Activated CD4-positive, CD25-positive, alpha-beta regulatory T cell treated with anti-CD3 and anti-CD28 coated beads, Interleukin-2, amount 50 U/mL, for 72 hours (primary cell): ENCODE results near the gene DDAH1.
"Not testable (repeated sequence)": the region's sequence is repeated elsewhere in the genome, so short reads cannot be mapped to it uniquely, and the experiment has no call there.

Experiments used
- DNase-seq: peaks from one replicate; pipeline ENCODE4 v3.0.0; 2021

Gene DDAH1

DNA sequence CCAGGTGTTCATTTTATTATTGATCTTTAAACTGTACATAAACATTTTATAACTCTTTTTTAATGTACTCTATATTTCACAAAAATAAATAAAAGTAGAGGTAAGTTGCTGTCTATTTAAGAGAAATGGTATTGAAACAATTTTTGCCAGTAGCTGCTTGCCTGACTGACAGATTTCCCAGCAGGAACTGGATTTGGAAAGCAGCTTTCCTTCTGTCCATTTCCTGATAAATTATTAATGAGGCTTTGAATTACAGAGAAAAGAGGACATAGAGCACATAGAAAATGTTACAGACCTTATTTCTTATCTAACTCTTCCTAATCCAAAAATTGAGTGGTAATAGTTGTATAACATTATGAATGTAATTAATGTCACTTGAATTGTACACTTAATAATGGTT lies 108.8 kb downstream of the DDAH1 start:
- DNase-seq = no peak

DNA sequence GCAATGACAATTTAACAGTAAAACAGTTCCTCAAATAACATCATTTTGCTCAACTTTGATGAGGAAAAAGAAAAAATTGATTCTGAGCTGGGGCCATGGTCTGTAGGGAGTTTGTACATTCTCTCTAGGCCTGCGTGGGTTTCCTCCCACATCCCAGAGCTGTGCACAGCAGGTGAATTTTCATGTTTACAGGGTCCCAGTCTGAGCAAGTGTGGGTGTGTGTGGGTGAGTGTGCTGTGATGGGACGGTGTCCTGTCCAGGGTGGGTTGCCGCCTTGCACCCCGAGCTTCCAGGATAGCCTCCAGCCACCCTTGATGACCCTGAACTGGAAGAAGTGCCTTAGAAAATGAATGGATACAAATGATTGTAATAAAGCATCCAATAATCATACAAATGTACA lies 112.9 kb downstream of the DDAH1 start:
- DNase-seq = no peak

- no peak for DNase-seq
Measured at GRCh38 chr1:85351202-85351828, 113.6 kb downstream of the DDAH1 start.

GRCh38 chr1:85349224-85349623 lies 115.7 kb downstream of the DDAH1 start:
- DNase-seq = no peak

DNA sequence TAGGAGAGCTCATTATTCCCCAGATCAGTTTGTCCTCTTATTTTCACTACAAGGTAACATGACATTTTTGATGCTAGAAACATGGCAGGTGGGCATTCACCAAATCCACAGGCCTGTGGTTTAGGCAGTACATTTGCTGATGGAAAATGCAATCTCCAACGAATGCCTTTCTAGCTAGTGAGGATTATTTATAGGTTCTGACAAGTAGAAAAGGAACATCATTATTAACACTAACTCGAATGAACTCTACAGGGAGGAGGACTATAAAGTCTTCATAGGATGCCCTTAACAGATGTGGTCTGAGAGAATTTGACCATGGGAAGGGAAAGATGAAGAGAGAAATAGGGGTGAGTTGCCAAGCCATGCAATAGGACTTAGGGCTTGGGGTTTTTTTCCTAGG lies 117.1 kb downstream of the DDAH1 start:
- no peak for DNase-seq

DNA sequence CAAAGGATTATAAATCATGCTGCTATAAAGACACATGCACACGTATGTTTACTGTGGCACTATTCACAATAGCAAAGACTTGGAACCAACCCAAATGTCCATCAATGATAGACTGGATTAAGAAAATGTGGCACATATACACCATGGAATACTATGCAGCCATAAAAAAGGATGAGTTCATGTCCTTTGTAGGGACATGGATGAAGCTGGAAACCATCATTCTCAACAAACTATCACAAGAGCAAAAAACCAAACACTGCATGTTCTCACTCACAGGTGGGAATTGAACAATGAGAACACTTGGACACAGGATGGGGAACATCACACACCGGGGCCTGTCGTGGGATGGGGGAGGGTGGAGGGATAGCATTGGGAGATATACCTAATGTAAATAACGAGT lies 117.7 kb downstream of the DDAH1 start:
- not testable (repeated sequence) for DNase-seq

GRCh38 chr1:85344256-85344694 lies 120.7 kb downstream of the DDAH1 start:
- DNase-seq = no peak

DNA sequence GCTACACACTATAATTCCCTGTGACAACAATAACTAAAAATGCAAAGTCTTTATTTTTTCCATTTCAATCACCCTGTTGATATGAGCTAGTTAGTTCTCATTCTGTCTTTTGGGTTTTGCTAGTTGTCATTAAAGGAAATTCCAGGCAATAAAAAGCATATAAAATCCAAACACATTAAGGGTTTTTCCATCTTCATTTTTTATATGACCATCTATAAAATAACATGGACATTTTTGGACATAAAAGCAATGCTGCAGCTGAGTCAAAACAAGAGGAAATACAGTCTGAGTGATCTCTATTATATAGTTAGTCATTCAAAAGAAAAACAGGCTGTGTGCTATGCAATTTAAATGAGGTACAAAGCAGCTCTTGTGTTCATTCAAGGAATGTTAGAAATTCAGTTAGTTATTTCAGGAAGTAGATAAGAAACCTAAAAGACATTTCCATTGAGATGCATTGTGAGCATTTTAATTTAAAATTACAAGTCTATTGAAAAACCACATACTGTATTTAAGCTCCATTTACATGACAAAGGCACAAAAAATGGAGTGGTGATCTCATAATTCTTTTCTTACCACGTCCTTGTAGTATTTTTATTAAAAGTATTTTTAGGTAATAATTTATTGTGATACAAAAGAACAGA lies 121.2 kb downstream of the DDAH1 start:
- DNase-seq = no peak

GRCh38 chr1:85343213-85343611 lies 121.7 kb downstream of the DDAH1 start:
- DNase-seq = no peak

DNA sequence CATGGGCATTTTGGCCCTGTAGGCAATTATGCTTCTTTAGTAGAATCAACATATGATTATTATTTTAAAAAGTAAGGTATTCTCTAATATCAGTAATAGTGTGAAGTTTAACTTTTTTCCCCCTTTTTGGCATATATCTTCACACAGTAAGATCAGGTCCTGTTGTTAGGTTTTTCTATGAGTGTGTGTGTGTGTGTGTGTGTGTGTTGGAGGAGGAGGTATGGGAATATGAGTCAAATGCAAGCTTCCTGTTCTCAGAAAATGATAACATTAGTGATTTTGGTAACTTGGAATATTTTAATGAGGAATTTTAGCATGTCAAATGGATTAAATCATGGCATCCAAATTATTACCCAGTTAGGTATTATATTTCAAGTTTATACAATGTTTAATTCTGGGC lies 122.8 kb downstream of the DDAH1 start:
- DNase-seq = no peak

GRCh38 chr1:85340427-85340826 lies 124.5 kb downstream of the DDAH1 start:
- DNase-seq = no peak

- DNase-seq = no peak
Measured at GRCh38 chr1:85339656-85340399, 125.1 kb downstream of the DDAH1 start.

DNA sequence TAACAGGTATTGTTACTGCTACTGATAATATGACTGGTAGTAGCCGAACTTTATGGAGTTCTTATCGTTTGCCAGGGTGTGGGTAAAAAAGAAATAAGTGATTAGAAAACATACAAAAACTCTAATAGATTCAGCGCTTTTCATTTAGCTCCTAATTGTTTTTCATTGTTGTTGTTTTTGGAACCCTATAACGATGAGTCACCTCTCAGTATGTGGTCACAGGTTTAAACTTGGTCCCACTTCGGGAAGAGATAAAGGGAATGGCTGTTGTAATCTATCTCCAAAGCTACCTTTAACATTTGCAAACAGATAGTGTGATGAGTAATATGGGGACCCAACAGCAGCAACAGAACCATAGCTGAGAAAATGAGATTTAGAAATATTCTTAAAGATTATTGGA lies 125.9 kb downstream of the DDAH1 start:
- DNase-seq = no peak

DNA sequence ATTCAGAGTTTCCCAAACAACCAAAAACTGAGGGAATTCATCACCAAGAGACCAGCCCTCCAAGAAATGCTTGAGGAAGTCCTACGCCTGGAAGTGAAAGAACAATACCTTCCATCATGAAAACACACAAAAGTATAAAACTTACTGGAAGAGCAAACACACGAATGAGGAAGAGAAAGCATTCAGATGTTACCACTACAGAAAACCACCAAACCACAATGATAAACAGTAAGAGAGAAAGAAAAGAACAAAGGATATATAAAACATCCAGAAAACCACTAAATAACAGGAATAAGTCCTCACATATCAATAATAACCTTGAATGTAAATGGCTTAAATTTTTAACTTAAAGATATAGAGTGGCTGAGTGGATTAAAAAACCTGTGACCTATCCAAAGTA lies 130.0 kb downstream of the DDAH1 start:
- DNase-seq = no peak

- DNase-seq = no peak
Measured at GRCh38 chr1:85333186-85333585, 131.8 kb downstream of the DDAH1 start.

- no peak for DNase-seq
Measured at GRCh38 chr1:85332575-85332974, 132.4 kb downstream of the DDAH1 start.

DNA sequence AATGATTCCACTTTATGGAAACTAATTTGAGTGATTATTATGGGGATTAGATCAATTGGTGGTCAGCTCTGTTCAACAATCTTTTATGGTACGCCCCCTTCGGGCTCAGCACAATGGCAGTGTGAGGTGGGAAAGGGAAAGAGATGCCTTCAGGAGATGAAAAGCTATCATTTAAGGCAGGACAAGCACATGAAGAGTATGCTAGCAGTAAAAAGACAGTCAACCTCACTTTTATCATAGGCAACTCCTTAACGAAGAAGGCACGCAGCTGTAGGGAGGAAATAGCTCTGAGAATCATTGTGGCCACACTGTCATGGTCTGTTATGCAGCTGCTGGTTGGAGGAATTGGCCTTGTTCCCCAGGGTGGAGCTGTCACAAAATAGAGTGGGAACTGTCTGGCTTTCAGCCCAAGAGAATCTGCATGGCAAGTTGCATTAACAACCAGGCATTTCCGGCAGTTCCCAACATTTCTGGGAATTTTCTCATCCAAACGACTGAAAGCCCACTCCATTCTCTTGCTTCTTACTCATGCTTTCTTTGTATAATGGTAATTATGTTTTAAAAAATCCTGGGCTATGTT lies 134.2 kb downstream of the DDAH1 start:
- no peak for DNase-seq

- no peak for DNase-seq
Measured at GRCh38 chr1:85330214-85330631, 134.7 kb downstream of the DDAH1 start.

DNA sequence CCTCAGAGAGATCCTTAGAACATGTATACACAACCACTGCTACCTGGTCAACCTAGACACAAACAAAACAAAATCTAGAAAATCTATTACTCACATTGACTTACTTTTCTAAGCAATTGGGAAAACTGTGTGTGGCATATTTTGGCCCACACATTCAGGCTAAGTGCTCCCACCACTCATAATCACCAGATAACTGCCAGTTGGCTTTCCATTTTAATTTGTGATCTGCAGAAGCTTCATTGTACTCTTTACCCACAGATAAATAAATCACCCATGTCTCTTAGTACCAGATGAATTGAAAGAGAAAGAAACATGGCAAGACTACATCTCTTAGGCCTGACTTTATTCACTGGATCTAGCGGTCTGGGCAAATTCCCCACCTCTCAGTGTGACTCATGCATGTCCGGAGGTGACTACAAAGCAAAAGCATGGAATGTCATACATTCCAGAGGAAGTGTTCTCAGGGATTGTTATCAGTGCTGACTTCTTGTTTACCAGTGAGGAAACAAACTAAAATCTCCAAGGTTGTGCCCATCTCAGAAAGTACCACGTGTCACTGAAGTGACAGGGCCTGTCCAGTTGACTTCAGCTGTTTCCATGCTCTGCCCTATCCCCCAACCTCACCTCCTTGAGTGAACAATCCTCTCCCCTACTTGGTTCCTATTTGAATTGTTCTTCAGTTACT lies 136.1 kb downstream of the DDAH1 start:
- DNase-seq = no peak

DNA sequence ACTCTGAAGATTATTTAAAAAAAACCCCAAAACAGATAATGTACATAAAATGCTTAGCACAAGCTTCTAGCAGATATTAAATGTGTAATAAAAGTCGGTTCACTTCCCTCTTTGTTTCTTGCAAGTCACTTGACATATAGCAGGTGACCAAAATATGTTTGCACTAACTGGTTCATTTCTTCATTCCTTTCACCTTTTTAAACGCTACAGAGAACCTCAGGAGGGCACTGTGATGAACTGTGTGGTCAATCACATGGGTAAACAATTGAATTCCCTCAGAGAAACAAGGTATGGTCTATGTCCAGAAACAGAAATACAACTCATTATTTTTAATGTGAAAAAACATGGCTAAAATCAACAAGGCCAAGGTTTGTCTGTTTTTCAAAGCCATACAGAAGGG lies 137.2 kb downstream of the DDAH1 start:
- no peak for DNase-seq

GRCh38 chr1:85326851-85327250 lies 138.1 kb downstream of the DDAH1 start:
- no peak for DNase-seq

- DNase-seq = no peak
Measured at GRCh38 chr1:85326336-85326735, 138.6 kb downstream of the DDAH1 start.

- no peak for DNase-seq
Measured at GRCh38 chr1:85325920-85326319, 139.0 kb downstream of the DDAH1 start.
